ENCODE measurements around the gene ATP5MG.

DNA sequence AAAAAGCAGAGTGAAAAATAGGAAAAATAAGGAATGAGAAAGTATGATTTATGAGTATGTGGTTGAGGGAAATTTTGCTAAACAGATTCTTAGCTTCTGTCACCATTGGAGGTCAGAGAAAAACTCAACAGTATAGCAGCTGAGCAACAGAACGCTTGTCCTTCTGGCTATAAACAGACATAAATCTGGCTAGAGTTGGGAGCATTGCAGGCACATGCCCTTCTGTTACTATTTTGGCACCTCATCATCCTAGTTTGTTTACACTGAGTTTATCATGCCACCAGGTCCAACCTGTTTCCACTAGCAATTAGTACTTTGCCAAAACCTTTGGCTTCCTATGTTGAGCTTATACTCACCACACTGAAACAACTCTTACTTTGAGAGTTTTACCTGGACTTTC, 35.1 kb upstream of the ATP5MG start:
- no peak for TF ChIP-seq POLR2A (IDR thresholded peaks at IDR 0.05)
- TF ChIP-seq, protein P1, sequence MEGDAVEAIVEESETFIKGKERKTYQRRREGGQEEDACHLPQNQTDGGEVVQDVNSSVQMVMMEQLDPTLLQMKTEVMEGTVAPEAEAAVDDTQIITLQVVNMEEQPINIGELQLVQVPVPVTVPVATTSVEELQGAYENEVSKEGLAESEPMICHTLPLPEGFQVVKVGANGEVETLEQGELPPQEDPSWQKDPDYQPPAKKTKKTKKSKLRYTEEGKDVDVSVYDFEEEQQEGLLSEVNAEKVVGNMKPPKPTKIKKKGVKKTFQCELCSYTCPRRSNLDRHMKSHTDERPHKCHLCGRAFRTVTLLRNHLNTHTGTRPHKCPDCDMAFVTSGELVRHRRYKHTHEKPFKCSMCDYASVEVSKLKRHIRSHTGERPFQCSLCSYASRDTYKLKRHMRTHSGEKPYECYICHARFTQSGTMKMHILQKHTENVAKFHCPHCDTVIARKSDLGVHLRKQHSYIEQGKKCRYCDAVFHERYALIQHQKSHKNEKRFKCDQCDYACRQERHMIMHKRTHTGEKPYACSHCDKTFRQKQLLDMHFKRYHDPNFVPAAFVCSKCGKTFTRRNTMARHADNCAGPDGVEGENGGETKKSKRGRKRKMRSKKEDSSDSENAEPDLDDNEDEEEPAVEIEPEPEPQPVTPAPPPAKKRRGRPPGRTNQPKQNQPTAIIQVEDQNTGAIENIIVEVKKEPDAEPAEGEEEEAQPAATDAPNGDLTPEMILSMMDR (IDR thresholded peaks at IDR 0.05): no peak
